OCI-LY7 (cell line): ENCODE measurements around the gene GRM4.

Source experiments
- EZH2phosphoT487 ChIP-seq: fragments of 200-600 bp; sonication (generic); IDR thresholded peaks from 2 replicates; pipeline ENCODE4 v1.6.1; 2018; ENCODE audit warnings: low read depth, borderline replicate concordance, mild to moderate bottlenecking, mixed run types, antibody characterized with exemption, low read length, moderate library complexity, mixed read lengths
- TF ChIP-seq, protein P1 (sequence below): fragments of 200-600 bp; sonication (generic); conservative IDR thresholded peaks from 2 replicates; pipeline ENCODE4 v1.5.1; 2014; ENCODE audit warnings: mild to moderate bottlenecking, antibody characterized with exemption, low read length, moderate library complexity, mixed read lengths

DNA sequence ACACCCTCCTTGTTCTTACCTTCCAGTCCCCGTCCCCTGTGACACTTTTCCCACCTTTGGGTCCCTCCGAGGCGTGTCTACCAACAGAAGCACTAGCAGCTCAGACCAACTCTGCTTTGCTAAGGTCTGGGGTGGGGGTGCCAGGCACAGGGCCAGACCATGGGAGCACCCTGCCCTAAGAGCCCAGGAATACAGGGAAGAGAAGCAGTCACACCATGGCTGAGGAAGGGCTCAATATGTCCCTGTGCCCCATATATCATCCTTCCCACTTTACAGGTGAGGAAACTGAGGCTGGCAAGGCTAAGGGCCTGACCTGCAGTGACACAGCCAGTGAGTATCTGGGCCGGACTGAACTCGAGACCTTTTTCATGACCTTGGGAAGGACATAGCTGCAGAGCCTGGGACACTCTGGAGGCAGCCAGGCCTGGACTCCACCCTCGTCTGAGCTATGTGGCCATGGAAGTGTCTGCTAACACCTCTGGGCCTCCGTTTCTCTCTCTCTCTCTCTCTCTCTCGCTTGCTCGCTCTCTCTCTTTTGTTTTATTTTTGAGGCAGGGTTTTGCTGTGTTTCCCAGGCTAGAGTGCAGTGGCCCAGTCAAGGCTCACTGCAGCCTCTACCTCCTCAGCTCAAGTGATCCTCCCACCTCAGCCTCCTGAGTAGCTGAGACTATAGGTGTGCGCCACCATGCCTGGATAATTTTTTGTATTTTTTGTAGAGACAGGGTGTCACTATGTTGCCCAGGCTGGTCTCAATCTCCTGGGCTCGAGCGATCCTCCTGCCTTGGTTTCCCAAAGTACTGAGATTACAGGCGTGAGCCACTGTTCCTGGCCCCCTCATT, 156.7 kb downstream of the GRM4 start:
- TF ChIP-seq, protein P1, sequence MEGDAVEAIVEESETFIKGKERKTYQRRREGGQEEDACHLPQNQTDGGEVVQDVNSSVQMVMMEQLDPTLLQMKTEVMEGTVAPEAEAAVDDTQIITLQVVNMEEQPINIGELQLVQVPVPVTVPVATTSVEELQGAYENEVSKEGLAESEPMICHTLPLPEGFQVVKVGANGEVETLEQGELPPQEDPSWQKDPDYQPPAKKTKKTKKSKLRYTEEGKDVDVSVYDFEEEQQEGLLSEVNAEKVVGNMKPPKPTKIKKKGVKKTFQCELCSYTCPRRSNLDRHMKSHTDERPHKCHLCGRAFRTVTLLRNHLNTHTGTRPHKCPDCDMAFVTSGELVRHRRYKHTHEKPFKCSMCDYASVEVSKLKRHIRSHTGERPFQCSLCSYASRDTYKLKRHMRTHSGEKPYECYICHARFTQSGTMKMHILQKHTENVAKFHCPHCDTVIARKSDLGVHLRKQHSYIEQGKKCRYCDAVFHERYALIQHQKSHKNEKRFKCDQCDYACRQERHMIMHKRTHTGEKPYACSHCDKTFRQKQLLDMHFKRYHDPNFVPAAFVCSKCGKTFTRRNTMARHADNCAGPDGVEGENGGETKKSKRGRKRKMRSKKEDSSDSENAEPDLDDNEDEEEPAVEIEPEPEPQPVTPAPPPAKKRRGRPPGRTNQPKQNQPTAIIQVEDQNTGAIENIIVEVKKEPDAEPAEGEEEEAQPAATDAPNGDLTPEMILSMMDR, result no peak
- TF ChIP-seq EZH2phosphoT487, result no peak
